Activated CD8-positive, alpha-beta T cell treated with anti-CD3 and anti-CD28 coated beads, Interleukin-2, amount 10 ng/mL, durations not matched to agents 7 days and 5 days (primary cell): Measurements from ENCODE around the gene MINK1. TPM values are rescaled to one million over a fixed set of nuclear protein-coding genes. Genes with fewer than 3 reads are reported as not detected.
"Not testable (repeated sequence)": the region's sequence is repeated elsewhere in the genome, so short reads cannot be mapped to it uniquely, and the experiment has no call there.

Source experiments
- ATAC-seq: fragments of 150-1000 bp; cut with Tn5 transposase; one replicate; pipeline ENCODE4 v1.10.0; 2021; ENCODE audit warnings: moderate library complexity
- CTCF ChIA-PET: fragments of 350-600 bp; sonication (Branson Sonifier 250); formaldehyde crosslinking; loops from one replicate; lab custom pipeline; 2021; ENCODE audit warnings: antibody characterized with exemption; lab: Charles Lee
- POLR2A ChIA-PET: fragments of 350-600 bp; sonication (Branson Sonifier 250); formaldehyde crosslinking; loops from one replicate; lab custom pipeline; 2021; ENCODE audit warnings: antibody characterized with exemption; lab: Charles Lee
- DNase-seq: peaks from one replicate; pipeline ENCODE4 v3.0.0-alpha.2; 2020
- H3K27ac Mint-ChIP-seq: one replicate; pipeline ENCODE4 v1.8.0; 2021; ENCODE audit warnings: mild to moderate bottlenecking, mixed read lengths
- H3K27me3 Mint-ChIP-seq: one replicate; pipeline ENCODE4 v1.8.0; 2021; ENCODE audit warnings: low read depth, mixed read lengths
- H3K36me3 Mint-ChIP-seq: one replicate; pipeline ENCODE4 v1.8.0; 2021; ENCODE audit warnings: low read depth, mixed read lengths
- H3K4me1 Mint-ChIP-seq: one replicate; pipeline ENCODE4 v1.8.0; 2021; ENCODE audit warnings: low read depth, mixed read lengths
- H3K4me3 Mint-ChIP-seq: one replicate; pipeline ENCODE4 v1.8.0; 2021; ENCODE audit warnings: mild to moderate bottlenecking, mixed read lengths
- H3K9me3 Mint-ChIP-seq: one replicate; pipeline ENCODE4 v1.8.0; 2022; ENCODE audit warnings: mixed read lengths; ENCODE audit not compliant: insufficient read depth
- total RNA-seq, 2 experiments: library from RNA; stranded (reverse); gene quantifications; one replicate each; pipeline ENCODE4 v1.2.3, GENCODE V29; 2021

The MINK1 gene
- total RNA-seq, 2 experiments from 2014 or later: 68.1 to 73.2 TPM

DNA sequence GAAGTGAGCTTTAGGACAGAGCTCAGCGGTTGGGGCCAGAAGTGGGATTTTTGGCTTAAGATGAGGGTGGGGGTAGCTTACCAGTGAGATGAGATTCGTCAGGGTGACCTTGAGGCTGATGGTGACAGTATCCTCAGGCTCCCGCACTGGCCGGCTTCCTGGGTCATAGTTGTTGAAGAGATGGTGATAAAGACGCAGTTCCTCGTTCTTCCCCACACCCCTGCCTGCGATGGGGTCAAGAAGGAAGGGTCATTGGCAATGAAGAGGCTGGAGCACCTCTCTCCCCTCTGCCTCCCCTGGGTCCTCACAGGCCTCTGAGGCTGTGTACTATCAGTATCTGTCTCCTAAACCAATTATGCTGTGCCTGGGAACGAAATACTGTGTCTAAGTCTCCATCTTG is 69.4 kb downstream of the MINK1 start:
- peak overlapping the region; percentile 46 for H3K27ac Mint-ChIP-seq
- CTCF ChIA-PET: interaction anchor here (0.8 to 2.1 kb wide), 16 partner anchors 8 to 338 kb away, joined by 3 to 14 read pairs (median 5); partner anchors contain the start of genes ARRB2, PSMB6, RNF167 and SLC25A11
- peaks cover 13% of the 10 kb centered on the region for H3K27me3 Mint-ChIP-seq
- no peaks in the 10 kb centered on the region for H3K36me3 Mint-ChIP-seq
- H3K4me1 Mint-ChIP-seq: peaks cover 38% of the 10 kb centered on the region
- DNase-seq (no peak), ATAC-seq (no peak)
- H3K4me3 Mint-ChIP-seq: no peak overlapping the region
- POLR2A ChIA-PET: interaction anchor here (1.4 kb wide), 1 partner anchor 46 kb away, joined by 6 read pairs; the partner anchor contains the start of gene PFN1
- H3K9me3 Mint-ChIP-seq: no peaks in the 10 kb centered on the region

DNA sequence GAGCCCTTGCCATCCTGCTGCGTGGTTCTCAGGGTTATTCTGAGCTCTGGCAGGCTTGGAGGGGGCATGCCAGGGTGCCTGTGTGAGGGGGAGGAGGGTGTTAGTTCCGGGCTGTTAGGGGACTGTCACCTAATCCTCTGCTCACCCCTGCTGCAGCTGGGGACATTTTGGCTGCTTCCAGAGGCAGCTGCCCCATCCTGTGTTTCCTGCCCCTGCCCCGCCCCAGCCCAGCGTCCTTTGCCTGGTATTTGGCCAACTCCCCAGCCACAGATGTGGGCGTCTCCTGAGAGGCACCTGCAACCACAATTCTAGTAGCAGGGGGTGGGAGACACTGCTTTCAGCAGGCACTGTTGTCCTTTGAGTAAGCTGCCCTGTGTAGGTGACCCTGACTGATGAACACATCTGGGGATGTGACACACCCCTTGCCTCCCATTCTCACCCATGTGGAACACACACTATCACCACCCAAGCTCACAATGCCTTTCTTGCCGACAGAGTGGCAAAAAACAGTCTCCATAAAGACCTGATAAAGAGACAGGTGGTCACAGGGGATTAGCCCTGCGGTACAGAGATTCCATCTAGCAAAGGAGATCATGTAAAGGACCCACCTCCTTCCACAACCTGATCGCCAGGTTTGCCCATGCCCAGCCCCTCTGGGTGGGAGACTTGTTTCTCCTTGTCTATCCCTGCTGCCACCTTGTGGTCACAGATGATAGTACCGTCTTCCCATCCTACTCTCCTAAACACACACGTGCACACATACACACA is 70.1 kb downstream of the MINK1 start, which contains the start of gene CHRNE:
Gene CHRNE, minus strand, starts transcription at position 48 of the 768 bp plus-strand sequence. Its CDS starts 35 bp downstream, at position 13.
- Mint-ChIP-seq H3K27me3 (peaks cover 13% of the 10 kb centered on the region), H3K9me3 (no peaks in the 10 kb centered on the region), H3K36me3 (no peaks in the 10 kb centered on the region), H3K4me1 (peaks cover 38% of the 10 kb centered on the region), H3K4me3 (peak within 1 kb of the TSS; percentile 12), H3K27ac (peak within 1 kb of the TSS; percentile 46)
- POLR2A ChIA-PET: interaction anchor here (1.4 kb wide), 1 partner anchor 45 kb away, joined by 6 read pairs; the partner anchor contains the start of gene PFN1
- ATAC-seq (peak; percentile 45), DNase-seq (peak; percentile 87)
- CTCF ChIA-PET: interaction anchor here (0.6 to 2.1 kb wide), 28 partner anchors 9 to 340 kb away, joined by 3 to 14 read pairs (median 4); partner anchors contain the start of genes ARRB2, PSMB6, RNF167 and SLC25A11

DNA sequence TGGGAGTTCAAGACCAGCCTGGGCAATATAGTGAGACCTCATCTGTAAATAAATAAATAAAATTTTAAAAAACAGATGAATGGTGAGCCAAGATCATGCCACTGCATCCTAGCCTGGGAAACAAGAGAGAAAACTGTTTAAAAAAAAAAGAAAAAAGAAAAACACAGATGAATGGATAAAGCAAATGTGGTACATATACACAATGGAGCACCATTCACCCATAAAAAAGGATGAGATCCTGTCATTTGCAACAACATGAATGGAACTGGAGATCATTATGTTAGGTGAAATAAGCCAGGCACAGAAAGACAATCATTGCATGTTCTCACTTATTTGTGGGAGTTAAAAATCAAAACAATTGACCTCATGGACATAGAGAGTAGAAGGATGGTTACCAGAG is 73.5 kb downstream of the MINK1 start:
- H3K9me3 Mint-ChIP-seq, H3K27ac Mint-ChIP-seq, POLR2A ChIA-PET, H3K4me3 Mint-ChIP-seq, ATAC-seq, H3K36me3 Mint-ChIP-seq, H3K27me3 Mint-ChIP-seq, DNase-seq, CTCF ChIA-PET: not testable (repeated sequence)
- peaks cover 19% of the 10 kb centered on the region for H3K4me1 Mint-ChIP-seq

DNA sequence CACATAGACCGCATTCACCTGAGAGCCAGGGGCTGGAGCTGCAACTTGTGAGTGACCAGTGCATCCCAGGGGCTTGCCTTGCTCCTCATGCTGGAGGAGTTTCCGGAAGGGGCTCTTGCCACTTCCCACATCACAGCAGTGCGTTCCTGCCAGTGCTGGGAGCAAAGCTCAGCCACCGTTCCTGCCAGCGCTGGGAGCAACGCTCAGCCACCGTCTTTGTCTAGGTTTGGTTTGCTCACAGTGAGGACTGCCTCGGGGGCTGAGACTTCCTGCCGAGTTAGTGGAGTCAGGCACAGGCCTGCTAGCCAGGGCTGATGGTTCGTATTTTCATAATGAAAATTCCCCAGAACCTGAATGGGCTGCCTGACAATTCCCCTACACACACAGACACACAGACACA is 75.2 kb downstream of the MINK1 start:
- no peak overlapping the region for H3K27ac Mint-ChIP-seq
- H3K27me3 Mint-ChIP-seq: peaks cover 11% of the 10 kb centered on the region
- H3K36me3 Mint-ChIP-seq: no peaks in the 10 kb centered on the region
- DNase-seq (peak; percentile 40), ATAC-seq (peak; percentile 48)
- ChIA-PET POLR2A (interaction anchor here (0.9 to 1.8 kb wide), 6 partner anchors 10 to 60 kb away, joined by 3 to 10 read pairs (median 4); partner anchors contain the start of genes RNF167 and SLC25A11), CTCF (interaction anchor here (0.6 to 2.4 kb wide), 29 partner anchors 8 to 411 kb away, joined by 3 to 22 read pairs (median 5); partner anchors contain the start of genes C17orf107, CAMTA2, INCA1 and KIF1C)
- no peaks in the 10 kb centered on the region for H3K9me3 Mint-ChIP-seq
- H3K4me3 Mint-ChIP-seq: no peak overlapping the region
- peaks cover 7% of the 10 kb centered on the region for H3K4me1 Mint-ChIP-seq

DNA sequence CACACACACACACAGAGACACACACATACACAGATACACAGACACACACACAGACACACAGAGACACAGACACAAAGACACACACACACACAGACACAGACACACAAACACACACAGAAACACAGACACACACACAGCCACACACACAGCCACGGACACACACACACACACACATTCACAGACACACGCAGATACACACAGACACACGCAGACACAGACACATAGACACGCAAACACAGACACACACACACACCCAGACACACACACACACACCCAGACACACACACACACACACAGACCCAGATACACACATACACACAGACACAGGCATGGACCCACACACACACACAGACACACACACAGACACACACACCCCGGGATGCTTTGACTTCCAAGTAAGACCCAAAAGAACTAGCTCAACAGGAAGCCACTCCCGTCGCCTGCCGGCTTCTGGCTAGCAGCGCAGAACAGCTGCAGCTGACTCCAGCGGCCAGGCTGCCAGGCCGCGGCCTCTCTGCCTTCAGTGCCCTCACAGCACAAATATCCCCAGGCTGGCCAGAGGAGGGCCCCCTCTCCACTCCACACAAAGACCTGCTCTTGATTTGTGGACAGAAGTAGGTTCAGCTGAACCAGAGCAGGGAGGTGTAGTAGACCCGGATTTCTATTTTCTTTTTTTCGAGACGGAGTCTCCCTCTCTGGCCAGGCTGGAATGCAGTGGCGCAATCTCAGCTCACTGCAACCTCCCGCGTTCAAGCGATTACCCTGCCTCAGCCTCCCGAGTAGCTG is 75.8 kb downstream of the MINK1 start:
- H3K4me3 Mint-ChIP-seq: no peak overlapping the region
- peak; percentile 97 for ATAC-seq
- ChIA-PET POLR2A (interaction anchor here (0.7 to 1.8 kb wide), 9 partner anchors 9 to 169 kb away, joined by 3 to 10 read pairs (median 5); partner anchors contain the start of genes PFN1, RNF167, SLC25A11 and ZFP3), CTCF (interaction anchor here (0.6 to 2.4 kb wide), 36 partner anchors 9 to 411 kb away, joined by 3 to 22 read pairs (median 5); partner anchors contain the start of genes ARRB2, C17orf107, CAMTA2 and INCA1)
- H3K36me3 Mint-ChIP-seq: no peaks in the 10 kb centered on the region
- no peaks in the 10 kb centered on the region for H3K9me3 Mint-ChIP-seq
- peak; percentile 87 for DNase-seq
- H3K4me1 Mint-ChIP-seq: peaks cover 3% of the 10 kb centered on the region
- no peak overlapping the region for H3K27ac Mint-ChIP-seq
- H3K27me3 Mint-ChIP-seq: peaks cover 11% of the 10 kb centered on the region

DNA sequence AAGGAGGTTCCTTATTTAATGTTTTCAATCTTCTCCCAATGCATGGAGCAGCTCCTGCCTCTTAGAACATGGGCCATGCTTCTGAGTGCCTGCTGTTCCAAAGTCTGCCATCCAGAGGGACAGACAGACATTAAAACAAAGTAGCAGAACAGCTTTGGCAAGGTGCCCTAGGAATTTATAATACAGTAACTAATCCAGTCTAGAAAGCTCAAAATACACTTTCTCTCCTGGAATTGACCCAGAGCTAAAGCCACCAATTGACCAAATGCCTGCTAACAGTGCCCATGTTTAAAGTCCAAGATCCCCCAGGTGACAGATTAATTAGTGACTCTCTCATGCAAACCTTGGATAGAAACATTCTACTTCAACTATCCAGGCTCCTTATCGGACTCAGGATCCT is 80.9 kb downstream of the MINK1 start:
- Mint-ChIP-seq H3K4me1 (peaks cover 3% of the 10 kb centered on the region), H3K27ac (no peak overlapping the region), H3K36me3 (no peaks in the 10 kb centered on the region), H3K9me3 (no peaks in the 10 kb centered on the region), H3K27me3 (peaks cover 5% of the 10 kb centered on the region), H3K4me3 (no peak overlapping the region)
- CTCF ChIA-PET: interaction anchor here (0.9 to 1.4 kb wide), 2 partner anchors 11 to 148 kb away, joined by 4 to 8 read pairs; partner anchors contain the start of gene CHRNE
- POLR2A ChIA-PET: interaction anchor here (0.9 kb wide), 1 partner anchor 25 kb away, joined by 3 read pairs; no protein-coding TSS in a partner anchor
- DNase-seq (no peak), ATAC-seq (no peak)

DNA sequence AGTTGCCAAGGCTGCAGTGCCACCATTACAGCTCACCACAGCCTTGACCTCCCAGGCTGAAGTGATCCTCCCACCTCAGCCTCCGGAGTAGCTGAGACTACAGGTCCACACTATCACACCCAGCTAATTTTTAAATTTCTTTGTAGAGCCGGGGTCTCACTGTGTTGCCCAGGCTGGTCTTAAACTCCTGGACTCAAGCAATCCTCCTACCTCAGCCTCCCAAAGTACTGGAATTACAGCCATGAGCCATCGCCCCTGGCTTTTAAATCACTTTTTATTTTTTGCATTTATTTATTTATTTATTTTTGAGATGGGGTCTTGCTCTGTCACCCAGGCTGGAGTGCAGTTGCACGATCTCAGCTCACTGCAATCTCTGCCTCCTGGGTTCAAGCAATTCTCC is 81.4 kb downstream of the MINK1 start:
- not testable (repeated sequence) for H3K4me3 Mint-ChIP-seq

DNA sequence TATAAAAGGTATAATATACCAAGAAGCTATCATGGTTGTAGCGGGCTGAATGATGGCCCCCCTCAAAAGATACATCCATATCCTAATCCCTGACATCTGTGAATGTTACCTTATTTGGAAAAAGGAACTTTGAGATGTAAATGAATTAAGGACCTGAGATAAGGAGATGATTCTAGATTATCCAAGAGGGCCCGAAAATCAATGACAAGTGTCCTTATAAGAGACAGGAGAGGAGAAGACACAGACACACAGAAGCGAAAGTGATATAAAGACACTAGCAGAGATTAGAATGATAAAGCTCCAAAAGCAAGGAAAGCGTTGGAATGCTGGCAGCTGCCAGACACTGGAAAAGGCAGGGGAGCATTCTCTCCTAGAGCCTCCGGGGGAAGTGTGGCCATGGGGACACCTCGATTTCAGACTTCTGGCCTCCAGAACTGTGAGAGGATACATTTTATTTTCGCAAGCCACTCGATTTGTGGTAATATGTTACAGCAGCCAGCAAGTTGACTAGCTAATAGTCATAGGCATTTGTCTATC is 86.4 kb downstream of the MINK1 start:
- ATAC-seq (no peak), DNase-seq (no peak)
- H3K4me3 Mint-ChIP-seq: no peak overlapping the region
- no peaks in the 10 kb centered on the region for H3K9me3 Mint-ChIP-seq
- no peaks in the 10 kb centered on the region for H3K4me1 Mint-ChIP-seq
- POLR2A ChIA-PET: no interaction called here
- no peaks in the 10 kb centered on the region for H3K36me3 Mint-ChIP-seq
- H3K27me3 Mint-ChIP-seq: no peaks in the 10 kb centered on the region
- no peak overlapping the region for H3K27ac Mint-ChIP-seq
- CTCF ChIA-PET: interaction anchor here (1.2 to 1.9 kb wide), 4 partner anchors 16 to 59 kb away, joined by 3 to 7 read pairs (median 4); partner anchors contain the start of genes CHRNE, RNF167 and SLC25A11

More for the DNA sequence above, 81.4 kb downstream of the MINK1 start:
- CTCF ChIA-PET: interaction anchor here (0.9 kb wide), 1 partner anchor 147 kb away, joined by 4 read pairs; no protein-coding TSS in a partner anchor
- POLR2A ChIA-PET, H3K9me3 Mint-ChIP-seq, H3K36me3 Mint-ChIP-seq, H3K27ac Mint-ChIP-seq, H3K27me3 Mint-ChIP-seq, H3K4me1 Mint-ChIP-seq, DNase-seq, ATAC-seq: not testable (repeated sequence)

DNA sequence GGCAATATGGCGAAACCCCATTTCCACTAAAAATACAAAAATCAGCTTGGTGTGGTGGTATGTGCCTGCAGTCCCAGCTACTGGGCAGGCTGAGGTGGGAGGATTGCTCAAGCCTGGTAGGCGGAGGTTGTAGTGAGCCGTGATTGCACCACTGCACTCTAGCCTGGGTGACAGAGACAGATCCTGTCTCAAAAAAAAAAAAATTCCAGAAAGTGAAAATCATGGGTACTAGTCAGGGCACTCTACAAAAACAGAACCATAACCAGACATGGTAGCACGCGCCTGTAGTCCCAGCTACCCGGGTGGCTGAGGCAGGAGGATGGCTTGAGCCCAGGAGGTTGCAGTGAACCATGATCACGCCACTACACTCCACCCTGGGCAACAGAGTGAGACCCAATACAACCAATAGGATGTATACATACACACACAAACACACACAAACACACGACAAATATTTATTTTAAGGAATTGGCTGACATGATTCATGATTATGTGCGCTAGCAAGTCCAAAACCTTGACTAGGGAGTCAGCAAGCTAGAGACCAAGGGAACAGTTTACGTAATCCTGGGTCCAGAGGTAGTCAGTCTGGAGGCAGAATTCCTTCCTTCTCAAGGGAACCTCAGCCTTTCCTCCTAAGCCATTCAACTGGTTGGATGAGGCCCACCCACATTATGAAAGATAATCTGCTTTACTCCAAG is 87.4 kb downstream of the MINK1 start:
- H3K4me1 Mint-ChIP-seq: no peaks in the 10 kb centered on the region
- POLR2A ChIA-PET: interaction anchor here (1.5 kb wide), 1 partner anchor 20 kb away, joined by 6 read pairs; the partner anchor contains the start of genes RNF167 and SLC25A11
- H3K9me3 Mint-ChIP-seq: no peaks in the 10 kb centered on the region
- DNase-seq (no peak), ATAC-seq (no peak)
- no peak overlapping the region for H3K4me3 Mint-ChIP-seq
- CTCF ChIA-PET: interaction anchor here (0.8 to 1.9 kb wide), 4 partner anchors 17 to 156 kb away, joined by 3 to 7 read pairs (median 4); partner anchors contain the start of genes CHRNE, RNF167 and SLC25A11
- H3K36me3 Mint-ChIP-seq: no peaks in the 10 kb centered on the region
- H3K27ac Mint-ChIP-seq: no peak overlapping the region
- H3K27me3 Mint-ChIP-seq: no peaks in the 10 kb centered on the region

DNA sequence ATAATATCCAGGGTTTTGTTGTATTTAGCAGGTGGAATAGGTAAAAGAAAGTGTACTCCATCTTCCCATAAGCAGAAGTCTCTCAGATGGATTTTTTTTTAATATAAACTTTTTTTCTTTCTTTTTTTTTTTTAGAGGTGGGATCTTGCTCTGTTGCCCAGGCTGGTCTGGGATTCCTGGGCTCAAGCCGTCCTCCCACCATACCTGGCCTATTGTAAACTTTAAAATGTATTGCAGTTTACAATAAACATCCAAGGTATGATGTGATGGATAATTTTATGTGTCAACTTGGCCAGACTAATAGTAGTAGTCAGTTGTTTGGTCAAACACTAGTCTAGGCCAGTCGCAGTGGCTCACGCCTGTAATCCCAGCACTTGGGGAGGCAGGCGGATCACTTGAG is 88.2 kb downstream of the MINK1 start:
- Mint-ChIP-seq H3K4me3 (no peak overlapping the region), H3K27ac (no peak overlapping the region), H3K27me3 (no peaks in the 10 kb centered on the region), H3K4me1 (no peaks in the 10 kb centered on the region), H3K36me3 (no peaks in the 10 kb centered on the region), H3K9me3 (no peaks in the 10 kb centered on the region)
- no peak for DNase-seq
- POLR2A ChIA-PET: interaction anchor here (1.5 kb wide), 1 partner anchor 19 kb away, joined by 6 read pairs; the partner anchor contains the start of genes RNF167 and SLC25A11
- ATAC-seq: no peak
- CTCF ChIA-PET: interaction anchor here (1.1 to 1.9 kb wide), 2 partner anchors 18 to 156 kb away, joined by 3 to 7 read pairs; partner anchors contain the start of gene CHRNE
